SKM-1 (cell line): ENCODE data around the gene VPS41.
"Not testable (repeated sequence)": the region's sequence is repeated elsewhere in the genome, so short reads cannot be mapped to it uniquely, and the experiment has no call there.

Experiments
- DNase-seq: peaks from one replicate; lab custom pipeline; 2025; ENCODE audit not compliant: unreplicated experiment; lab: John Stamatoyannopoulos, UW

VPS41 gene

DNA sequence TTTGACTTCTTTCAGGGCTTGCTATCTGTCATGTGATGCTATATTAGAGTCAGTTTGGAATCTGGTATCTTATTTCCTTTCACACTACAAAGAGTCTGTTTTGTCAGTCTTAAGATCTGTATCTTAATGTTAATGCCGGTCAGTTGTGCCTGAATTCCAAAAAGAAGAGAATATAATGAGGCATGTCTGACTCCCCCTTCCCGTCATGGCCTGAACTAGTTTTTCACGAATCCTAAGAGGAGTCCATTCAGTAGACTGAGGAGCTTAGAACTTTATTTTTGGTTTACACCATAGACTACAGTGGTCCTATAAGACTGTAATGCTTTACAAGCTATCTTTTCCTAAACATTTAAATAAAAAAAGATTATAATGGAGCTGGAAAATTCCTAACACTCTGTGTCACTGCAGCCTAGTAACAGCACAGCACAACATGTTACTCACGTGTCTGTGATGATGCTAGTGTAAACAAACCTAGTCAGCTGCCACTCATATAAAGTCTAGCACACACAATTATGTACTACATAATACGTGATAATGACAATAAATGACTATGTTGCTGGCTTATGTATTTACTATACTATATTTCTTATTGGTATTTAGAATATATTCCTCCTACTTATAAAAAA is 50.6 kb downstream of the VPS41 start:
- no peak for DNase-seq

DNA sequence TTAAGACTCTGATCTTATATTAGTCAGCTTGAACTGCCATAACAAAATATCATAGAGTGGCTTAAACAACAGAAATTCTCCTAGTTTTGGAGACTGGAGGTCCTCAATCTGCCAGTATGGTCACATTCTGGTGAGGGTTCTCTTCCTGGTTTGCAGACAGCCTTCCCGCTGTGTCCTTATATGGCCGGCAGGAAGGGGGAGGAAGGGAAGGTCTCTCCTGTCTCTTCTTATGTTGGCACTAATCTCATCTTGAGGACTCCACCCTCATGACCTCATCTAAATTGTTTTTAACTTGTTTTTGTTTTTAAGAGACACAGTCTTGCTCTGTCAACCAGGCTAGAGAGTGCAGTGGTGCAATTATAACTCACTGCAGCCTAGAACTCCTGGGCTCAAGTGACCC is 53.1 kb downstream of the VPS41 start:
- DNase-seq: no peak

DNA sequence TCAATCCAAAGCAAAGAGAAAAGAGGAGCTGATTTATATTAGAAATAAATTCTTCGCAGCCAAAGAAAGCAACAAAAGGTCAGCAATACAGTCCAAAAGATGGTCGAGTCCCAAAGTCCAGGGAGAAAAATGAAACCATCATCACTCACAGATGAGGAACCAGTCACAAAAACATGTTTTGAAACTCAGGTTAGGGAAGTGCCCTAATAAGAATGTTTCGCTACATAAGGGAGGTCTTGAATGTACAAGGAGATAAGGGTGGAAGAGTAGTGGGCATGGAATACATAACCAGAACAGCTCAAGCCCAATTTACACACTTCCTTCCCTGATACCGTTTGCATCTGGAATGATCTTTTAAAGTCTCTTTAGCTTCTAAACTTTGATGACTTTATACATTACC is 53.6 kb downstream of the VPS41 start:
- DNase-seq: no peak

DNA sequence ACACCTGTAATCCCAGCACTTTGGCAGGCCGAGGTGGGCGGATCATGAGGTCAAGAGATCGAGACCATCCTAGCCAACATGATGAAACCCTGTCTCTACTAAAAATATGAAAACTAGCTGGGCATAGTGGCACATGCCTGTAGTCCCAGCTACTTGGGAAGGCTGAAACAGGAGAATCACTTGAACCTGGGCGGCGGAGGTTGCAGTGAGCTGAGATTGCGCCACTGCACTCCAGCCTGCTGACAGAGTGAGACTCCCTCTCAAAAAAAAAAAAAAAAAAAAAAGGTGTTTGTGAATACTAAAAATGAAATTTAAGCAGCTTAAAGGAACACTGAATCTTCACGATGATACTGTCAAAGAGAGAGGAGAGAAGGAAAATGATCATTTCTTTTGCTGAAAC is 54.0 kb downstream of the VPS41 start:
- not testable (repeated sequence) for DNase-seq

DNA sequence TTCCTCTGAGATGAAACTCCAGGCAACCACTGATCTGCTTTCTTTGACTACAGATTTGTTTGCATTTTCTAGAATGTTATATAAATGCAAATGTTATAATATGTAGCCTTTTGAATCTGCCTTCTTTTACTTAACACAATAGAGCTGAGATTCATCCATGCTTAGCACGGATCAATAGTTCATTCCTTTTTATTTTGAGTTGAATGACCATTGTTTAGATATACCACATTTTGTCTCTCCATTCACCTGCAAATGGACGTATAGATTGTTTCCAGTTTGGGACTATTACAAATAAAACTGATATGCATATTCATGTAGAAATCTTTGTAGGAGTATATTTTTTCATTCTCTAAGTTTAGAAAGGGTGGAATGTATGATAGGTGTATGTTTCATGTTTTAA is 57.7 kb downstream of the VPS41 start:
- DNase-seq: no peak

DNA sequence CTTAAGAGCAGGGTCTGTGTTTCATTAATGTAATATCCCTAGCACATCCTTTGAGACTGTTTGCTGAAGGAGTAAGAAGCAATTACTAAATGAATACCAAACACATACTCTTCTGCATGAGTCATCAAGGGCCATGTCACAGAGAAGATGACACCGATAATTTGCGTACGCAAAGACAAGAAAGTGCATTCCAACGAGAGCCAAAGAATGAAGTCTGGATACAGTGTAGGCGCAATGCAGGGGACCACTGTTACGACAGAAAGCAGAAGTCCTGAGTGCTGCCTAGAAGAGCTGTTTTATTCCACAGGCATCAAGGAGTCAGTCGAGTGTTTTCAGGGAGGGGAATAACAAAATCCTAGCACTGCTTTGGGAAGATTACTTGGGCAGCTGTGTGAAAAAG is 62.7 kb downstream of the VPS41 start:
- DNase-seq: no peak

DNA sequence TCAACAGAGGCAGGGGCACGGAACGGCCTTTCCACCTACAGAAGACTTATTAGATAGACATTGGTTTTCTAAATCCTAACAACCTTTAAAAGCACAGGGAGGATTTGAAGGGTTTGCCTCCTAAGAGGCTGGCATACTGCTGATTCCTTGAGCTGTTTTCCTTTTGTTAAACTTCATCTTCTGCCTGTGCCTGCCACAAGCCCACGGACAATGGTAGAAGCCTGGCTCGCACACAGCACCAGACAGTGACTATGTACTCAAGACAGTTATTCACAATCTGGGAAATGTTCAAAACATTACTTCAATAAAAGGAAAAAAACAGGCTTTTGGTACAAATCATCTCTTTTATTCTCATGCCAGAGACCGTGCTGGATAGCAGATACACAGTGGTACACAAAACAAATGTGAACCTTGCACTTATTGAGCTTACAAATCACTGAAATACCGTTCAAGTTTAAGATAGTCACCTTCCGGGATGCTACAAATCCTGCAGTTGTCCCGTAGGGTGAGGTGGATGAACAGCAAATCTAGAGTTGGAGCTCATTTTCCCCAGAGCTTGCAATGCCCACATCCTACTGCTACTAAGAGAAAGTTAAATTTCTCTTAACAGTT is 63.9 kb downstream of the VPS41 start:
- no peak for DNase-seq

DNA sequence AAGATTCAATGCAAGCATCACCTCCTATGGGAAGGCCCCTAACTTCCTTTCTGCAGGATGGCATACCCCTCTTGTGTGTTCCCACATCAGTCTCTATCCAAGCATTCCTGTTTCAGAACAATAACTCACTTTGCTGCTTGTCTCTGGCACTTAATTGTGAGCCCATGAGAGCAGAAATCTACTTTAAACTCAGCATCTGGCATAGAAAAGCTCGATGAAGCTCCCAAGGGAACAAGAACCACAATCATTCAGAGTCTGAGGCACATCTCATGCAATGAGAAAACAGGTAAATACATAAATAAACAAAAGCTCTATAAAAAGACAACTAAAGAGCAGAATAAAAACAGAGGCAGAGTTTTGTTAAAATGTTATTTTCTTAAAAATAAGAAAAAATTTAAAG is 66.2 kb downstream of the VPS41 start:
- no peak for DNase-seq

DNA sequence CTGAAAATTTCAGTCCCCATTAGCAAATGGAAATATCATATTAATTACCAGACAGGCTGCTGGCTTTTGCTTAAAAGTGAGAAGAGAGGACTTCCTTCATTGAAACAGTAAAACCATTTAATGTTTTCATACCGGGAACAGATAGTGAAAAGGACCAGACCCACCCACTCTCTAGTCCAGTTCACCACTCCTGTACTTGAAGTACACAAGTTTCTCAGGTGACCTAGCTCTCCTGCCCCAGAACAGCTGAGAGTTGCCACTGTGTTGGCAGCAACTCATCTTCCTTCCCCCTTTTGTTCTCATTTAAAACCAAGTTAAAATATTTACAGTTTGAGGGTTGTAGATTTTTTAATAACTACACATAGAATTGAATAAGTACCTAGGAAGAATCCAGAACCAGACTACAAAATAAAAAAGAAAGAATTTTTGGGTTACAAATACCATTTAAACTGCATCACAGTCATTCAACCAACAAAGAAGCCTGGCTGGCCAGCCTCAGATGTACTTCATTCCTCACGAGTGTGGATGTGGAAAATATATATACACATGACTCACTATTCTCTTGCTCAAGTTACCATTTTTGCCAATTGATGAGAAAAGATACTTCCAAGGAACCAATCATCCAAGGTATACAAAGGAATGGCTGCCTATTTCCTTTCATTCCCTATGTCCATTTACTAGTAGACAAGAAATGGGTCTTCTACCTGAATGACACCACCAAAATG is 68.1 kb downstream of the VPS41 start:
- no peak for DNase-seq

DNA sequence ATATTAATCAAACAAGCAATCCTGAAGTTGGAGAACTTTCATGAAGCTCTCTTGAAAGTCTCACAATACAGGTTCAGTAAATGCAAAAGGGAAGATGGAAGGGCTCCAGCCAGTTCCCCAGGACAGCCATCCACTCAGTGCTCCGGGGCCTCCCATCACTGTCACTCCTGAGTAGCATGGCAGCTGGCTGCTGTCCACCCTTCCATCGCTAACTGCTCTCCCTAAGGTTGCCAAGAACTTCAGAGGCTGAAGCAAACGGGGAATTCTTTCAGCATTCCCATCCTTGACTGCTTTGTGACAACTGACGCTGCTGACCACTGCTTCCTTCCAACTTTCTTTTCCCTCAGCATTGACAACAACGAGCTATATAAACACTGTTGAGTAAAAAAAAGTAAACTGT is 69.1 kb downstream of the VPS41 start:
- DNase-seq: no peak

DNA sequence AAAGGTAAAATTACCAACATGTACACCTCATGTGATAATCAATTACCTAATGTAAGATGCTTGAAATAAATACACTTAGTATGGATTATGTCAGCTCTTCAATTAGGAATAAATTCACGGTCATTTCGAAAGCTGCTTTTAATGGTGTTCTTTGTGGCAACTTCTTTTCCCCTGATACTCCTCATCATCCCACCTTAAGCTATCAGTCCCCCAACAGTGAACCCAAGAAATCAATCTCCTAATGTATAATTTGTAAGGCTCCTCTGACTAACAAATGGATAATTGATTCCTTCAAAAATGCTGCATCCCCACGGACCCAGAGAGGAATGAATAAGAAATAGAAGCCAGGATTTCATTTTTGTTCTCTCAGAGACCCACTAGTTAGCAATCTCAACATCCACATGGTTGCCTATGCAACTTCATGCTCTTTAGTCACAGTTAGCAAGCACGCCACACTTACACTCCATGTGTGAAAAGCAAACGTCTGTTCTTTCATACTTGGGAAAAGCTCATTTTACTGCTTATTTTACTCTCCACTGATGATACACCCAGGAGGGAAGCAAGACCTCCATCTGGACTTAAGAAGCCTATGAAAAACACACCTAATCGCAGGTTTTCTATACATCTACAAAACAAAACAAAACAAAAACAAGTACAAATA is 70.1 kb downstream of the VPS41 start:
- no peak for DNase-seq

DNA sequence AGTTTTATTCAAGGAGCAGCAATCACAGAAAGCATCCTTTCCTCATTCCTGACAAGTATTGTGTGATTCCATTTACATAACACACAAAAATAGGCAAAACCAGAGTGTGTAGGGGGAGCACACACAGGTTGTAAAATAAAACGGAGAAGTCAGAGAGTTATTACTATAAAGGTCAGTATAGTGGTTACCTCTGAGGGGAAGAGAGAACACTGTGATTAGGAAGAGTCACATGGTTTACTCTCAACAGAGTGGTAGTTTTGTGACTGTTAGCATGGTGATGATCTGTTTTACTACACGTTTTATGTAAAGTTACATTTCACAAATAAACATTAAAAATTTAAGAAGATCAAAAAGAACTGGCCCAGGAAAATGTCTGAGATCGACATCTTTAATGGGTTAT is 74.6 kb downstream of the VPS41 start:
- no peak for DNase-seq

DNA sequence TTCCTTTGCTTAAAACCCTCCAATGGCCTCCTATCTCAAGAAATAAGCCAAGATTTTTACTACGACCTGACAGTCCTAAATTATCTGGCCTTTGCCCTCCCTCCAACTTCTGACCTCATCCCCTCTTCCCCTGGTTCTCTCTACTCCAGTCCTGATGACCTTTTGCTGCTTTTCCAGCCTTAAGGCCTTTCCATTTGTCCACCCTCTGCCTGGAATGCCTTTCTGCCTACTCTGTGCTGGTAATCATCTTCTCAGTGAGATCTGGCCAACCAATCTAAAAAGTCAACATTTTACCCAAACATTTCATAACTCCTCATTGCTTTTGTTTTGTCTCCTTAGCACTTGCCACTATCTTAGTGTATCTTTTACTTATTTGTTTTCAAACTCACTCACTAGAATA is 75.7 kb downstream of the VPS41 start:
- no peak for DNase-seq

DNA sequence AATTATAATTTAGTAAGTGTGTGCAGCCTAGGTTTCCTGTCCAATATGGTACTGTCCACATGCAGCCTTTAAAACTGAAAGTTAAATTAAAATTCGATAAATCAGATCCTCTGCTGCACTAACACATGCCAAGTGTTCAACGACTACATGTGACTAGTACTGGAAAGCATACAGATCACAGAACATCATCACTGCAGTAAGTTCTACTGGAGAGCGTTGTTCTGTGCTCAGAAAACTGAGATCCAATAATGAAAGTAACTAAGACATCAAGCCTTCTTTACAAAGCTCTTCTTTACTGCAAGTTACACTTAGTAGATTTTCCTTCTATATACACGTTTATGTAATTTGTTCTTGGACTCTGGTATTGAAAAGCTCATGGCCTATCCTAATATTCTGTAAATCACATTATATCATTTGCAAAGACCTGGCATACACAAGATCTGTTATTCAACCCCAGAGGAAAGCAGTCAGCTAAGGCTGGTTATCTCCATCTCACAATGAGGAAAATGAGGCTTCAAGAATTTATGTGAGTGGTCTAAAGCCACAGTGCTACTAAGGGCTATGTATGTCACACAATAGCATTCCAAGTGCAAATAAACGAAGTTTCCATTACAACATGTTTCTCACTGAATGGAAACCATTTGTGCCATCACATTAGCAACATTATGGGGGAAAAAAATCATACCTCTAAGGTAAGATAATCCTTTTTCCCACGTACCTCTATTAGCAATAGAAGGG is 77.6 kb downstream of the VPS41 start:
- DNase-seq: no peak

DNA sequence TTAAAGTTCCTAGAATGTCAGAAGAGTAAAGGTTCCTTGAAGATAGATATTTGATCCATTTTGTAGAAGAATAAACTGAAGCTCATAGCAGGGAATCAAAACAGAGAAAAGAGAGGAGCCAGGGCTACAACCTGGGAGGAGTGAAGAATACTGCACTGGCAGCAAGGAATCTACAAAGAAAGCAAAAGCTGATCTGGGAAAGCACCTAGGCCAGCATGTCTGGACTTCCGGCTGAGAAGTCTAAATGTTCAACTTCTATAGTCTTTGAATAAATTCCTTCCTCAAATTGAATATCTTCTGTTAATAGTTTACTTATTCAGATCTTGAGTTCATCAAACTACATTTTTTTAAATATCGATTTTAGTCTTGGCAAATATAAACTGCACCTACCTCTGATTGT is 78.2 kb downstream of the VPS41 start:
- no peak for DNase-seq

DNA sequence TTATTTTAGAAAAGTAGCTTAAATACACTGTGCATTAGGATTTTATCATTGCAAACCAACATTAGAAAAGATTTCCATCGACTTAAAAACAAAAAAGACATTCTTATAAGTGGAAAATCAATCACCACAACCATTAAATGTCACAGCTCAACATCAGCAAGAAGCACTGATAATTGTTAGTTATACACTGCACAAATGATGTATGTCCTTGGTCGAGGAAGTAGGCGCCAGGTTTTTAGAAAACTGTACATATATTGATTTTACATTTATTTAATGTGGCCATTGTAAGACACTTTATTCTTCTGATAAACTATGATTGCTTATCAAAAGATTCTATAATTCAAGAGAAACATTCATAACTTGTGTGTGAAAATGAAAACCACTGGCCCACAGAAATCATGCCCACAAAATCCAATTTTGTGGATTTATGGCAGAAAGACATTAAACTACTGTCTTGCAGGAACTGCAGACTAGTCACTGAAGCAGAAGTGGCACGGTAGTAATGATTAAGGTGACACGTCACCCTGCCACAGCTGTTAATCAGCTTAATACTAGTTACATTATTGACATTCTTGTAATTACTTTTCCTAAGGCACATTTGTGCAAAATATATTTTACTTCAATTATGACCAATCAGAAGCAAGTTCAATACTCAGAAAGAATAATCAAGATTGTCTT is 79.4 kb downstream of the VPS41 start:
- no peak for DNase-seq

DNA sequence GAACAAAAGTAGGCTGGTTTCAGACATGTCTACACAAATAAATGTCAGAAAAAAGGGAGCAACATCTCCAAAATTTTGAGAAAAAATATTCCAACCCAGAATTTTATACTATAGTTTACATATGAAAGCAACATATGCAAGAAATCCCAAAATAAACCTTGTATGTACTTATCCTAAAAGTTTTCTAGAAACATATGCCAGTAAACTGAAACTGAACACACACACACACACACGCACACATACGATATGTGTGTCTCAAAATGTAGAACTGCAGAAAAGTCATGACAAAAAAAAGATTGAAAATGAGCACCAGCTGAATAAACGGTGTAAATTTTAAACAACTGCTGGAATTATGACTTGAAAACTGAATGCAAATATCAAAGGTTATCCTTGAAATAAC is 81.0 kb downstream of the VPS41 start:
- DNase-seq: no peak

DNA sequence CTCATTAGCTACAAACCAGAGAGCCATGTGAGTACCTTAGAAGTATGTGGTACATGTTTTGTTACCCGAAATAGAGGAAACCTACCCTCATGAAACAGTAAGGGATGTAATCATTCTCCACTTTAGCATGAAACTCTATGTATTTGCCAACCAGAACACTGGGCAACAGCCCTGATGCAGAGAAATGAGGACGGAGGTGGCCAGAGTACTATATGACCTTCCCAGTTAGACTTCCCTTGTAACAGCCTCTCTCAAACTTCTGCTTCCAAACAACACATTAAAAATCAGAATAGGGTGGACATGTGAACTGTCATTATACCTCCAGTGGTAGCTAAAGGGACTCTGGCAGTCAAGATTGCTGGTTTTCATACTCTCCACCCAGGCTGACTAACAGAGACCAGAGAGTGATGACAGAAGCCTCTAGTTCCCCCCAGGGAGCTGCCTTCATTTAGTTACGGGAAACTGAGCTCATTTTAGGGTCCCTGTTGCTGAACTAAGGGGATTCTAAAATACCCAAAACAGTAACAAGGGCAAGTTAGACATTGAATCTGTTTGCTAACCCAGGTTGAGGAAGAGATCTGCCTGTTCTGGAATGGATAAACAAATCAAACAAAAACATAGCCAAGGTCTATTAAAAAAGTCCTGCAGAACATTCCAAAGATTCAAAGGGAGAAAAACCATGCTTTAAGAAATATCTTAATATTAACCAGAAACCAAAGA is 83.1 kb downstream of the VPS41 start:
- DNase-seq: no peak

DNA sequence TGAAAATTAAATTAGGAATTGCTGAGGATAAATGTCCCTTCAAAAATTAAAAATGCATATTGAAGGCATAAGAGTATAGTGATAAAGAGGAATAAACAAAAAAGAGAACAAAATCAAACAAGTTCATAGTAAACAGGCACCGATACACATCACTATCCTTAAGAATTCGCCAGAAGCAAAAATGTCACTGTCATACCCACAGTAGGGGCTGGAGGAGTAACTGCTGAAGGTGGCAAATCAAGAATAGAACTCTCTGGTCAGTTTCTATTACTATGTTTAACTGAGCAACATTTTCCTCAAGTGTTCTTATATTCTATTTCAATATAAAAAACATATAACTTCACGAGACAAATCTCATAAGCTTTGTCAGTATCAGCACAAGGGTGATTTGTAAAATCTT is 84.0 kb downstream of the VPS41 start:
- no peak for DNase-seq

DNA sequence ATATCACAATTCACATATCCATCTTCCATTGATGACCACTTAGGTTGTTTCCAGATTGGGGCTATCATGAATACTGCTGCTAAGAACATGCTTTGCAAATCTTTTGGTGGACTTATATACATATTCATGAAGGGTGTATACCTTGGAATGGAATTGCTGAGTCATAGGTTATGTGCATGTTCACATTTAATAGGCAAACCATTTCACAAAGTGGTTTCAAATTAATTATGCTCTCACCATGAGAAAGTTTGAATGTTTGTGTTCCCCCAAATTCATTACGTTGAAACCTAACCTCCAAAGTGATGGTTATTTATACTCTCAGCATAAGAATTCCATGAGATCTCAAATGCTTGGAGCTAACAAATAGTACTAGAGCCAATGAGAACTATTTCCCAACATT is 86.4 kb downstream of the VPS41 start:
- no peak for DNase-seq
